Esophagus muscularis mucosa (tissue), 4 donors: ENCODE results near the gene ANKRD6. TPM values are rescaled to one million over a fixed set of nuclear protein-coding genes. Genes with fewer than 3 reads are reported as not detected.

ENCODE experiments used
- DNase-seq: peaks from one replicate; pipeline ENCODE4 v3.0.0-alpha.2; 2017; ENCODE audit errors: extremely low spot score
- H3K27ac ChIP-seq, 4 donors: fragments of 200-600 bp; sonication (generic); replicated peaks in 1 of 4; 1 replicate in 3 of 4; 2 replicates in 1 of 4; pipeline ENCODE4 v1.5.1; 2016 to 2019; ENCODE audit warnings: mild to moderate bottlenecking in 1 of 4
- H3K27me3 ChIP-seq, 4 donors: fragments of 200-600 bp; sonication (generic); one replicate each; pipeline versions ENCODE4 v1.5.1 to v1.6.0; 2016 to 2019
- H3K36me3 ChIP-seq, 4 donors: fragments of 200-600 bp; sonication (generic); one replicate each; pipeline ENCODE4 v1.5.1; 2016 to 2019
- H3K4me1 ChIP-seq, 4 donors: fragments of 200-600 bp; sonication (generic); one replicate each; pipeline ENCODE4 v1.5.1; 2016 to 2019
- H3K4me3 ChIP-seq, 4 donors: fragments of 200-600 bp; sonication (generic); 1 replicate in 2 of 4; 2 replicates in 2 of 4; pipeline ENCODE4 v1.5.1; 2016 to 2019; ENCODE audit warnings: mild to moderate bottlenecking in 4 of 4, moderate library complexity in 1 of 4
- H3K9me3 ChIP-seq, 4 donors: fragments of 200-600 bp; sonication (generic); 1 replicate in 3 of 4; 2 replicates in 1 of 4; pipeline ENCODE4 v1.5.1; 2016 to 2019
- EP300 ChIP-seq: sonication (generic); formaldehyde crosslinking; IDR thresholded peaks from one replicate; pipeline ENCODE4 v1.6.1; 2017; ENCODE audit warnings: antibody characterized with exemption
- POLR2A ChIP-seq: fragments of 450-650 bp; IDR thresholded peaks from one replicate; pipeline ENCODE4 v1.6.1; 2017; ENCODE audit warnings: antibody characterized with exemption, moderate library complexity, mild to moderate bottlenecking, low read depth
- POLR2AphosphoS5 ChIP-seq, 2 donors: sonication (generic); formaldehyde crosslinking; IDR thresholded peaks; one replicate each; pipeline ENCODE4 v1.6.1; 2017; ENCODE audit warnings: antibody characterized with exemption in 2 of 2
- WGBS: methylation state at CpG from one replicate; pipeline ENCODE4 v1.1.5; 2018; 5-methylcytosine and 5-hydroxymethylcytosine counted together
- intact Hi-C: fragments of 100-400 bp; cut with DNase I; formaldehyde crosslinking; loops from one replicate; pipeline ENCODE4 v1.15.1; 2023
- total RNA-seq, 4 donors: library from RNA; depleted of rRNA; stranded (reverse); fragments of >200 nt; gene quantifications; one replicate each; pipeline versions ENCODE4 v1.1.0 to v1.2.1, GENCODE V29; 2016
- TF ChIP-seq, protein P1 (sequence below), 3 experiments: fragments of 200-600 bp in 2 of 3; fragments of 450-650 bp in 1 of 3; sonication (generic) in 2 of 3; IDR thresholded peaks; one replicate each; pipeline ENCODE4 v1.5.1; 2017 to 2019; ENCODE audit warnings: antibody characterized with exemption in 3 of 3, mild to moderate bottlenecking in 2 of 3, moderate library complexity in 1 of 3

The ANKRD6 gene
- total RNA-seq, 4 donors from 2014 or later = 9.1 to 18.9 (median 10.7) TPM

DNA sequence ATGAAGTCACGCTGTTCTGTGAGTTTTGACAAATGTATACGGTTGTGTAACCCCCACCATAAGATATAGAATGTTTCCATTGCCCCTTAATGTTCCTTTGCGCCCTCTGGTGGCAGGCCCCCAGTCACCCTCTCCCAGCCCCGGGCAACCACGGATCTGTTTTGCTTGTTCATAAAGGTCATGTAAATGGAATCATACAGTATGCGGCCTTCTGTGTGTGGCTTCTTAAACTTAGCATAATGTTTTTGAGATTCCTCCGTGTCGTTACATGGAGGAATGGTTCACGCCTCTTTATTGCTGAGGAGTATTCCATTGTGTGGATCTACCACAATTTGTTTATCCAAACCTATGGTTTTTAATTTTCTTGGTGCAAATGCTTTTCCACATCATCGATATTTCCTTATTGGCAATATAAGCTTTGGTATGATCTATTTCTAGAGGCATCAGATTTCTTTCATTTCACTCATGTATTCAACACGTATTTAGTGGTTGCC is 177.2 kb downstream of the ANKRD6 start:
- no peak for DNase-seq
- TF ChIP-seq POLR2AphosphoS5 (IDR thresholded peaks at IDR 0.05) = no peak
- TF ChIP-seq, protein P1, sequence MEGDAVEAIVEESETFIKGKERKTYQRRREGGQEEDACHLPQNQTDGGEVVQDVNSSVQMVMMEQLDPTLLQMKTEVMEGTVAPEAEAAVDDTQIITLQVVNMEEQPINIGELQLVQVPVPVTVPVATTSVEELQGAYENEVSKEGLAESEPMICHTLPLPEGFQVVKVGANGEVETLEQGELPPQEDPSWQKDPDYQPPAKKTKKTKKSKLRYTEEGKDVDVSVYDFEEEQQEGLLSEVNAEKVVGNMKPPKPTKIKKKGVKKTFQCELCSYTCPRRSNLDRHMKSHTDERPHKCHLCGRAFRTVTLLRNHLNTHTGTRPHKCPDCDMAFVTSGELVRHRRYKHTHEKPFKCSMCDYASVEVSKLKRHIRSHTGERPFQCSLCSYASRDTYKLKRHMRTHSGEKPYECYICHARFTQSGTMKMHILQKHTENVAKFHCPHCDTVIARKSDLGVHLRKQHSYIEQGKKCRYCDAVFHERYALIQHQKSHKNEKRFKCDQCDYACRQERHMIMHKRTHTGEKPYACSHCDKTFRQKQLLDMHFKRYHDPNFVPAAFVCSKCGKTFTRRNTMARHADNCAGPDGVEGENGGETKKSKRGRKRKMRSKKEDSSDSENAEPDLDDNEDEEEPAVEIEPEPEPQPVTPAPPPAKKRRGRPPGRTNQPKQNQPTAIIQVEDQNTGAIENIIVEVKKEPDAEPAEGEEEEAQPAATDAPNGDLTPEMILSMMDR (IDR thresholded peaks at IDR 0.05) = peak; percentile 77 to 87 (median 82)
- Histone ChIP-seq H3K9me3 (no peaks in the 10 kb centered on the region), H3K27ac (no peak overlapping the region), H3K27me3 (no peaks in the 10 kb centered on the region), H3K4me3 (no peak overlapping the region), H3K36me3 (peaks cover 0 to 22% (median 10%) of the 10 kb centered on the region in 4 donors), H3K4me1 (no peaks in the 10 kb centered on the region)
- intact Hi-C loops = loop anchor here (2.0 kb wide), 1 partner anchor 177 kb away; the partner anchor contains the start of gene ANKRD6
- WGBS = 51% methylated on average over 11 of the region's 11 CpGs

DNA sequence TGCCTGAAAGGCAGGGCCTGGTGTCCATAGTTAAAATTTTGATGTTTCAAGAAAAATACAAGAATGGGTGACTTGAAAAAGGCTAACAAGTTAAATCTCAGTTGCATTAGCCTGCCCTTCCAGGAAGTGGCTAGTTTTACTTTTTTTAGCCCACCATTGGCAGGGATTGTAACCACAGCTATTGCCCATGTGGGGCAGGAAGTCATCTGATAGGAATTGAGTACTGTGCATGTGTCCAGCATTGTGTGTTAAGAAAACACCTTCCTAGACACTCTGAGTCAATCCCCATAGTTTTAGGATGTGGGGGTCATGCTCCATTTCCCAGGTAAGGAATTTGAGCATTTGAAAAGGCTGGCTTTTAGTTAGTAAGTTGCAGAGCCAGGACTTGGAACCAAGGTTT is 178.7 kb downstream of the ANKRD6 start:
- no peaks in the 10 kb centered on the region for H3K4me1 ChIP-seq
- TF ChIP-seq POLR2AphosphoS5 (IDR thresholded peaks at IDR 0.05) = no peak
- TF ChIP-seq EP300 = no peak
- TF ChIP-seq POLR2A = no peak
- TF ChIP-seq, protein P1 (IDR thresholded peaks at IDR 0.05) = no peak
- no peak for DNase-seq
- H3K36me3 ChIP-seq = peaks cover 0 to 18% (median 4%) of the 10 kb centered on the region in 4 donors
- H3K4me3 ChIP-seq = no peak overlapping the region
- H3K27ac ChIP-seq = no peak overlapping the region
- no peaks in the 10 kb centered on the region for H3K27me3 ChIP-seq
- H3K9me3 ChIP-seq = no peaks in the 10 kb centered on the region
- intact Hi-C loops = loop anchor here (2.0 kb wide), 1 partner anchor 179 kb away; the partner anchor contains the start of gene ANKRD6

DNA sequence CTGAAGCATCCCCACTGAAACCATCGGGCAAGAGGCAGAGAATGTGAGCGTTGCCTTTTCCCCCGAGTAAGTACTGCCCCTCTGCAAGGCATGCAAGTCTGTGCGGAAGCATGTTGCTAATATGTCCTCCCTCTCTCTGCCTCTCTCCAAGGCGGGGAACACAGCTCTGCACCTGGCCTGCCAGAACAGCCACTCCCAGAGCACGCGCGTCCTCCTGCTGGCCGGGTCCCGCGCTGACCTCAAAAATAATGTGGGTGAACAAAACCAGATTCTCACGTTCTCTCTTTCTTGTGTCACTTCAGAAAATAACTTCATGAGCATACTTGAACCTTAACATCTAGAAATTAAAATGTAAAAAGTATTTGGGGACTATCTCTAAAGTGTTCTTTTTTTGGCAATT is 179.2 kb downstream of the ANKRD6 start:
- H3K4me1 ChIP-seq = no peaks in the 10 kb centered on the region
- no peak overlapping the region for H3K4me3 ChIP-seq
- H3K27me3 ChIP-seq = no peaks in the 10 kb centered on the region
- TF ChIP-seq EP300 = no peak
- TF ChIP-seq, protein P1 (IDR thresholded peaks at IDR 0.05) = no peak
- no peak for TF ChIP-seq POLR2A
- no peak for TF ChIP-seq POLR2AphosphoS5 (IDR thresholded peaks at IDR 0.05)
- intact Hi-C loops = no loop called here
- no peak for DNase-seq
- 90% methylated on average over 12 of the region's 12 CpGs for WGBS
- no peaks in the 10 kb centered on the region for H3K9me3 ChIP-seq
- H3K36me3 ChIP-seq = peaks cover 0 to 19% (median 6%) of the 10 kb centered on the region in 4 donors
- no peak overlapping the region for H3K27ac ChIP-seq

DNA sequence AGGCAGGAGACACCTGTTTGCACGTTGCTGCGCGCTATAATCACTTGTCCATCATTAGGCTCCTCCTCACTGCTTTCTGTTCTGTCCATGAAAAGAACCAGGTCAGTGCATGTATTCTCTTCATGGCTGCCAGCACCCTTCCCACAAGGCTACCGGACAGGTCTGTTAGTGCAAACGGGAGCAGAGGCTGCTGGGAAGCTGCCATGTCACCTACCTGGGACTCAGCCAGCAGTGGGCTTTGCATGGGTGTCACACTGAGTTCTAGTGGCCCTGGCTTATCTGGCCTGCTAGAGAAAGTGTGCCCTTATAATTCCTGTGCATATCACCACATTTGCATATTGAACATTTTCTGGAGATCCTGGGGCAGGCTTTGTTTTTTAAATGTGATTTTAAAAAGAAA is 180.8 kb downstream of the ANKRD6 start:
- Histone ChIP-seq H3K27ac (no peak overlapping the region), H3K27me3 (no peaks in the 10 kb centered on the region), H3K36me3 (peaks cover 0 to 24% (median 8%) of the 10 kb centered on the region in 4 donors), H3K4me1 (no peaks in the 10 kb centered on the region), H3K9me3 (no peaks in the 10 kb centered on the region), H3K4me3 (no peak overlapping the region)
- WGBS = 83% methylated on average over 5 of the region's 5 CpGs
- intact Hi-C loops = no loop called here
- no peak for TF ChIP-seq POLR2A
- TF ChIP-seq EP300 = no peak
- no peak for TF ChIP-seq POLR2AphosphoS5 (IDR thresholded peaks at IDR 0.05)
- TF ChIP-seq, protein P1 (IDR thresholded peaks at IDR 0.05) = no peak
- DNase-seq = no peak

DNA sequence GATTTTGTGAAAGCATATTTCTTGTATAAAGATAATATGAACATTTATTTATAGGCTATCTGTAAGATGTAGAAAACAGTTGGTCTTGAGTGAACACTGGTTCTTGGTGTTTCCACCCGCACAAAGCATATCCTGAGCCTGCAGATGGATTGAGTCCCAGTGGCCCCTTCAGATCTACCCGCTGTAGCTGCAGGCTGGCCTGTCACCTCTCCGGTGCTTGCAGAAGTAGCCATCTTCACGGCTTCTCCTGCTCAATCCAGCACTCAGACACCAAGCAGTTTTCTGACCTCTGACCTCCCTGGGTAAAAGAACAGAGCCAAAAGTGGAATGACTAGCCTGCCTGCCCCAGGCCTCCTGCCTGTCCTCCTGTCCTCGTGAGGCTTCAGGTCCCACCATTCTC is 182.9 kb downstream of the ANKRD6 start:
- TF ChIP-seq POLR2A (no peak), POLR2AphosphoS5 (IDR thresholded peaks at IDR 0.05) (no peak), EP300 (no peak)
- TF ChIP-seq, protein P1 (IDR thresholded peaks at IDR 0.05) = no peak
- Histone ChIP-seq H3K9me3 (no peaks in the 10 kb centered on the region), H3K4me1 (no peaks in the 10 kb centered on the region), H3K27ac (no peak overlapping the region), H3K4me3 (no peak overlapping the region), H3K27me3 (no peaks in the 10 kb centered on the region), H3K36me3 (peaks cover 0 to 27% (median 8%) of the 10 kb centered on the region in 4 donors)
- intact Hi-C loops = no loop called here
- 85% methylated on average over 5 of the region's 5 CpGs for WGBS
- DNase-seq = no peak
